ENCODE measurements around the gene ARFRP1. TPM values are rescaled to one million over a fixed set of nuclear protein-coding genes. Genes with fewer than 3 reads are reported as not detected.

The ARFRP1 gene
- total RNA-seq, 1 donor from 2014 or later = 66.0 TPM

GRCh38 chr20:63656451-63656850 lies 51.3 kb downstream of the ARFRP1 start:
- intact Hi-C loops (cut with micrococcal nuclease) = loop anchor here (5.0 to 10.0 kb wide), 2 partner anchors 78 to 326 kb away; partner anchors contain the start of genes LIME1, PRPF6 and SLC2A4RG
- no peak for ATAC-seq (ENCODE audit: low read depth)
- Mint-ChIP-seq H3K4me3 (no peak overlapping the region), H3K9me3 (no peaks in the 10 kb centered on the region), H3K4me1 (peaks cover 34% of the 10 kb centered on the region), H3K27me3 (peaks cover 5% of the 10 kb centered on the region), H3K36me3 (ENCODE audit: low read depth) (peaks cover 8% of the 10 kb centered on the region), H3K27ac (no peak overlapping the region)
- no peak for DNase-seq
- ChIA-PET CTCF (interaction anchor here (3.2 kb wide), 1 partner anchor 15 kb away, joined by 19 read pairs; no protein-coding TSS in a partner anchor), POLR2A (no interaction called here)
- TF ChIP-seq, protein P1, sequence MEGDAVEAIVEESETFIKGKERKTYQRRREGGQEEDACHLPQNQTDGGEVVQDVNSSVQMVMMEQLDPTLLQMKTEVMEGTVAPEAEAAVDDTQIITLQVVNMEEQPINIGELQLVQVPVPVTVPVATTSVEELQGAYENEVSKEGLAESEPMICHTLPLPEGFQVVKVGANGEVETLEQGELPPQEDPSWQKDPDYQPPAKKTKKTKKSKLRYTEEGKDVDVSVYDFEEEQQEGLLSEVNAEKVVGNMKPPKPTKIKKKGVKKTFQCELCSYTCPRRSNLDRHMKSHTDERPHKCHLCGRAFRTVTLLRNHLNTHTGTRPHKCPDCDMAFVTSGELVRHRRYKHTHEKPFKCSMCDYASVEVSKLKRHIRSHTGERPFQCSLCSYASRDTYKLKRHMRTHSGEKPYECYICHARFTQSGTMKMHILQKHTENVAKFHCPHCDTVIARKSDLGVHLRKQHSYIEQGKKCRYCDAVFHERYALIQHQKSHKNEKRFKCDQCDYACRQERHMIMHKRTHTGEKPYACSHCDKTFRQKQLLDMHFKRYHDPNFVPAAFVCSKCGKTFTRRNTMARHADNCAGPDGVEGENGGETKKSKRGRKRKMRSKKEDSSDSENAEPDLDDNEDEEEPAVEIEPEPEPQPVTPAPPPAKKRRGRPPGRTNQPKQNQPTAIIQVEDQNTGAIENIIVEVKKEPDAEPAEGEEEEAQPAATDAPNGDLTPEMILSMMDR (IDR thresholded peaks at IDR 0.05) = no peak

DNA sequence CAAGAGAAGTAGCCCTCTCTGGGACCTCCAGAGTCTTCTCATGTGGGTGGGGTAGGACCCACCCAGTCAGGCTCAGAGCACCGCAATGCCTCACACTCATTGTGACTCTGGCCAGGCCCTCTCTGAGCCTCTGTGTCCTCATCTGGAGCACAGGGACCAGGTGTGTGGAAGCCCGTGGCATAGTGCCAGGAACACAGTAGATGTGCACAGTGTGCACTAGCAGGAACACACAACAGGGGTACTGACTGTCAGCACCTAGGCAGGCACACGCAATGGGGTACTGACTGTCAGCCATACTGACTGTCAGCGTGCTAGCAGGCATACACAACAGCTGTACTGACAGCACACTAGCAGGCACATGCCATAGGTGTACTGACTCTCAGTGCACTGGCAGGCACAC lies 52.5 kb downstream of the ARFRP1 start:
- Mint-ChIP-seq H3K9me3 (no peaks in the 10 kb centered on the region), H3K4me3 (no peak overlapping the region), H3K36me3 (ENCODE audit: low read depth) (peaks cover 8% of the 10 kb centered on the region), H3K27me3 (peaks cover 6% of the 10 kb centered on the region), H3K27ac (no peak overlapping the region), H3K4me1 (peaks cover 35% of the 10 kb centered on the region)
- POLR2A ChIA-PET = no interaction called here
- TF ChIP-seq, protein P1 (IDR thresholded peaks at IDR 0.05) = no peak
- DNase-seq = no peak
- intact Hi-C loops (cut with micrococcal nuclease) = loop anchor here (5.0 to 10.0 kb wide), 2 partner anchors 80 to 327 kb away; partner anchors contain the start of genes LIME1, PRPF6 and SLC2A4RG
- no peak for ATAC-seq (ENCODE audit: low read depth)
- CTCF ChIA-PET = no interaction called here

DNA sequence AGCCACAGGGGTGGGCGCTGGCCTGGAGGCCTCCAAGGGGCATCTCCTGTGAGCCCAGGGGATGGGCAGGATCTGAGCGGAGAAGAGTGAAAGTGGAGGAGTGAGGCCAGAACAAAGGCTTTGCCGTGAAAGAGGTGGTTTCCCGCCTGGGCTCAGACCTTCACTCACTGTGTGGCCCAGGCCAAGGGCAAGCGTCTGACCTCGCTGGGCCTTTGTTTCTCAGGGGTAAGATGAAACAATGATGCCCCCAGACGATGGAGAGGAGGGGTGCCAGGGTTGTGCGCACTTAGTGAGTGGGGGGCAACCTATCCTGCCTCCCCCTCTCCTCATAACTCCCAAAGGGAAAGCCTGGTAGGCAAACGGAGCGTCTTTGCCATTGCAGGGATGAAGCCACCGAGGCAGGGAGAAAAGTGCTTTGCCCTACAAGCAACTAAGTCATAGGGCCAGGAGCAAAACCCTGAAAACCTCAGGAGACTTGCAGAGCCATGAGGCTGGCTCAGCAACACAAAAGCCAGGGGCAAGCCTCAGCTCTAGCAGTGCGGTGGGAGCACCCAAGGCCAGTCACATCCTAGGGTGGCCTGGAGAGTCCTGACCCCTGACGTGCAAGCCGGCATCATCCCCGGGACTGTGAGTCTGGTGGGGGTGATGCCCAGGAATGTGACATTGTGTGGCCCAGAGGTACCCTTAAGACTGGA lies 53.7 kb downstream of the ARFRP1 start:
- H3K4me1 Mint-ChIP-seq = peaks cover 26% of the 10 kb centered on the region
- peak overlapping the region; percentile 38 for H3K4me3 Mint-ChIP-seq
- H3K27me3 Mint-ChIP-seq = peaks cover 6% of the 10 kb centered on the region
- TF ChIP-seq, protein P1 (IDR thresholded peaks at IDR 0.05) = no peak
- no peak for DNase-seq
- H3K9me3 Mint-ChIP-seq = no peaks in the 10 kb centered on the region
- intact Hi-C loops (cut with micrococcal nuclease) = loop anchor here (10.0 kb wide), 1 partner anchor 81 kb away; the partner anchor contains the start of genes LIME1 and SLC2A4RG
- no peak overlapping the region for H3K27ac Mint-ChIP-seq
- no peak for ATAC-seq (ENCODE audit: low read depth)
- H3K36me3 Mint-ChIP-seq (ENCODE audit: low read depth) = peaks cover 8% of the 10 kb centered on the region
- POLR2A ChIA-PET = interaction anchor here (2.0 kb wide), 1 partner anchor 27 kb away, joined by 7 read pairs; the partner anchor contains the start of gene GMEB2
- CTCF ChIA-PET = no interaction called here

- TF ChIP-seq, protein P1 (IDR thresholded peaks at IDR 0.05) = no peak
- Mint-ChIP-seq H3K4me1 (peaks cover 19% of the 10 kb centered on the region), H3K36me3 (ENCODE audit: low read depth) (peaks cover 4% of the 10 kb centered on the region), H3K4me3 (peak within 1 kb of the TSS; percentile 38), H3K27me3 (peaks cover 6% of the 10 kb centered on the region), H3K9me3 (no peaks in the 10 kb centered on the region), H3K27ac (no peak within 1 kb of the TSS)
- ATAC-seq (ENCODE audit: low read depth) (peak; percentile 55), DNase-seq (peak; percentile 62)
- ChIA-PET CTCF (no interaction called here), POLR2A (interaction anchor here (2.0 kb wide), 1 partner anchor 26 kb away, joined by 7 read pairs; the partner anchor contains the start of gene GMEB2)
- intact Hi-C loops (cut with micrococcal nuclease) = loop anchor here (10.0 kb wide), 1 partner anchor 81 kb away; the partner anchor contains the start of genes LIME1 and SLC2A4RG
These were observed 54.5 kb downstream of the ARFRP1 start, which contains the start of gene STMN3 for GRCh38 chr20:63653041-63653973. Gene STMN3, minus strand, starts transcription at chr20:63653424. Its CDS starts 79 bp downstream, at chr20:63653345.
